GM19372 (cell line): Measurements from ENCODE around the gene LRRC63.

ENCODE experiments used
- ATAC-seq: cut with Tn5 transposase; IDR thresholded peaks from one replicate; pipeline ENCODE4 v1.9.1; 2021; ENCODE audit warnings: mild to moderate bottlenecking, low read depth, moderate library complexity; ENCODE audit not compliant: unreplicated experiment

The LRRC63 gene

GRCh38 chr13:46303742-46304385 lies 92.1 kb downstream of the LRRC63 start:
- ATAC-seq, result no peak

GRCh38 chr13:46304546-46304945 lies 92.8 kb downstream of the LRRC63 start:
- ATAC-seq, result no peak

- no peak for ATAC-seq
Measured at GRCh38 chr13:46307554-46307953, 95.8 kb downstream of the LRRC63 start.

- ATAC-seq, result no peak
Measured at GRCh38 chr13:46310066-46310465, 98.3 kb downstream of the LRRC63 start.

GRCh38 chr13:46311217-46311616 lies 99.5 kb downstream of the LRRC63 start:
- no peak for ATAC-seq

- ATAC-seq, result no peak
Measured at GRCh38 chr13:46313024-46313423, 101.3 kb downstream of the LRRC63 start.

GRCh38 chr13:46313432-46314257 lies 101.9 kb downstream of the LRRC63 start:
- no peak for ATAC-seq

GRCh38 chr13:46314587-46314986 lies 102.9 kb downstream of the LRRC63 start:
- ATAC-seq, result no peak

- ATAC-seq, result no peak
Measured at GRCh38 chr13:46315036-46315435, 103.3 kb downstream of the LRRC63 start.

- no peak for ATAC-seq
Measured at GRCh38 chr13:46315491-46316075, 103.9 kb downstream of the LRRC63 start.

GRCh38 chr13:46317120-46317519 lies 105.4 kb downstream of the LRRC63 start:
- ATAC-seq, result no peak

GRCh38 chr13:46318986-46319385 lies 107.3 kb downstream of the LRRC63 start:
- ATAC-seq, result no peak

- no peak for ATAC-seq
Measured at GRCh38 chr13:46320406-46320805, 108.7 kb downstream of the LRRC63 start.

- no peak for ATAC-seq
Measured at GRCh38 chr13:46320821-46321220, 109.1 kb downstream of the LRRC63 start.

GRCh38 chr13:46321494-46322225 lies 109.9 kb downstream of the LRRC63 start:
- ATAC-seq, result no peak

- ATAC-seq, result no peak
Measured at GRCh38 chr13:46324976-46325375, 113.2 kb downstream of the LRRC63 start.
